ENCODE measurements around the gene C5orf47.

C5orf47 gene

DNA sequence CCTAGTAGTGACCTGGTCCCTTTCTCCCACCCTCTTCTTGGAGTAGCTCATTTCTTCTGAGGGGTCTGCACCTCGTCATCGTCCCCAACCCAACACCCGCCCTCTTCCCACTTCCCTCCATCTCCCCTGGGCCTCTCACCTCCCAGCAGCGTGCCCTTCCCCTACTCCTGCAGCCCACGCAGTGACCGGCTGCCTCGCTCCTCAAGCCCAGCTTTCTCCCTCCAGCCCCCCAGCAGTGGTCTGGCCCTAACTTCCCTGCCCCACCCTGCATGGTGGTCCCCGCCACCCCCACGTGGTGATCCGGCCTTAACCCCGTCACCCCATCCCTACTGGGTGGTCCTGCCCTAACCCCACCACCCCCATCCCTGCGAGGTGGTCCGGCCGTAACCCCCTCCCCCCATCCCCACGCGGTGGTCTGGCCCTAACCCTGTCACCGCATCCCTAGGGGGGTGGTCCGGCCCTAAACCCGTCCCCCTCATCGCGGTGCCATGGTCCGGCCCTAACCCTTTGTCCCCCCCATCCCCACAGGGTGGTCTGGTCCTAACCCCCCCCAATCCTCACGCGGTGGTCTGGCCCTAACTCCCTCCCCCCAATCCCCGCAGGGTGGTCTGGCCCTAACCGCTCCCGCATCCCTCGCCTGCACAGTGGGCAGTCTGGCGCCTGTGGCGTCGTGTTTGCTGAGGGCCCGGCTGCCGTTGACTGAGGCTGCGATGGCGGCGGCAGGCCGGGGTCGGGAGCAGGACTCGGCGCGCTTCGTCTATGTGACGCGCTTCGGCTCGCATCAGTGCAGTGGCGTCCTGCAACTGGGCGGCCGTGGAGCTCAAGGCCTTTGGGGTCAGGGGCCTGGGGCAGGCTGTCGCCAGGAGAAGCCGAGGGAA is at the start of gene C5orf47:
Gene C5orf47 (plus strand): TSS at position 617 of the 878 bp plus-strand sequence. CDS start 94 bp downstream, at position 711.
- DNase-seq = no peak

- no peak for DNase-seq
These were observed 48.7 kb upstream of the C5orf47 start for GRCh38 chr5:173940269-173940668.

- no peak for DNase-seq
These were observed 47.9 kb upstream of the C5orf47 start for GRCh38 chr5:173941102-173941501.

- DNase-seq = no peak
These were observed 47.1 kb upstream of the C5orf47 start for GRCh38 chr5:173941758-173942401.

DNA sequence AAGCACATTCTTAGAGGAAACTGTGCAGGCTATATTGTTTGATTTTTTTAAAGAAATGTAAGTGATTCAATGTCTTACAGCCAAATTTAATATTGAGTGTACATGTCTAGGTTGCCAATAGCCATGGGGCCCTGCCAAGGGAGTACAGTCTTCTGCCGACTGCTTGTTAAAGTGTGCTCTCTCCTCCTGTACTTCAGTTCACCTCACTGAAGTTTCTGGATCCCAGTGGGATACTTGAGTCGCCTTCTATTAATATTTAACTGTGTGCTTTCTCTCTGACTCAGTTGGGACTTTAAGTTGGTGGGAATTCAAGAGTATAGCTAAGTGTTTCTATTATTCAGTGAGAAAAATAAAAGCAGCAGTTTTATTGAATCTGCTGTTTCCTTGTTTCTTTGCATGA is 44.5 kb upstream of the C5orf47 start:
- DNase-seq = no peak

- no peak for DNase-seq
These were observed 43.8 kb upstream of the C5orf47 start for GRCh38 chr5:173945160-173945559.

GRCh38 chr5:173946323-173946722 is 42.6 kb upstream of the C5orf47 start:
- no peak for DNase-seq

DNA sequence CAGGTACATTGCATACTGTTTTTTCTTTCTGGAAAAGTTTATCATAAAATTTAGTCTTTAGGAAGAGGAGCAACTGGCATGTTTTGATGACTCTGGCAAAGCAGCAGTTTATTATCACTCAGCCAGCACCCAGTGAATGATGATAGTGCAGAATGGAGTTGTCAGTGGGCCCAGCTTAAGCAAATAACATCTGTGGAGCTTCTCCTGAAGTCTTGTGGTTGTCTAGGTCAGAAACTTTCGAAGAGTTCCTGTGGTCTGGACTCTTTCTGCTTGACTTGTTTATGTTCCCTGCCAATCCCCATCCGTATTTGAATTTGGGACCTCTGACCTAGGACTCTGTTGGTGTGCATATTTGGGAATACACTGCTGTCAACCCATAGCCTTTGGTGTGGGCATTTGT is 38.1 kb upstream of the C5orf47 start:
- DNase-seq = no peak

GRCh38 chr5:173953528-173954090 is 35.4 kb upstream of the C5orf47 start:
- DNase-seq = no peak

DNA sequence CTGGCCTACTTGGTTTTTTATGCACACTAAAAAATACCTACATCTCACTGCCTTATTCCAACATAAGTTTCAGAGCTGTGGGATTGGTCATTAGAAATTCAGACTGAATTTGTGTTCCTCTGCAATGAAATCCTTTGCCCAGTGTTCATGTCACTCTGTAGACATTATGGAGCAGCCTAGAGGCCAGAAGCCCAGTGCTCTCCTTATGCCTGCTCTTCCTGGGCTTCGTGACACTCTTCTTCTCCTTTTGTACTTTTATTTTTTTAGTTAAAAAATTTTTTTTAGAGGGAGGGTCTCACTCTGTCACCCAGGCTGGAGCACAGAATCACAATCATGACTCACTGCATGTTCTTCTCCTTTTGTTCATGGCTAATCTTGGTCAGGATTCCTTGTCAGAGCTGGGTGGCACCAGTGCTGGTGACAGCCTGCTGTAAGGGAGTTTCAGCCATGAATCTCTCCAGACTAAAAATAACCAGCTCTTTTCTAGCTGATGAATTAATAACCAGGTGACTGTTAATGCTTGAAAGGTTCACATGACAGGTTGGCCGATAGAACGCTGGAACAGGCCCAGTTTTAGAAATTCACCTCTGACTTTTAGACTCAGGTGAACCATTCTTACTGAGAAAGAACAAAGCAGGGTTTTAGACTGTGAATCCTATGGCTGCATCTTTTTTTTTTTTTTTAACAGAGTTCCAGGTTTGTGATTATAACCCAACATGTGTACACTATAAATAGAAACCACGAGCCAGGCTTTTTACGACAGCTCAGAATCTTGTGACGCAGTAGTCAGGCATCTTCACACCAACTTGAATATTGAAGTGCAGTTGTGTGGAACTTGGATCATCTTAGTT is 34.1 kb upstream of the C5orf47 start:
- no peak for DNase-seq

- no peak for DNase-seq
These were observed 28.0 kb upstream of the C5orf47 start for GRCh38 chr5:173960986-173961385.

DNA sequence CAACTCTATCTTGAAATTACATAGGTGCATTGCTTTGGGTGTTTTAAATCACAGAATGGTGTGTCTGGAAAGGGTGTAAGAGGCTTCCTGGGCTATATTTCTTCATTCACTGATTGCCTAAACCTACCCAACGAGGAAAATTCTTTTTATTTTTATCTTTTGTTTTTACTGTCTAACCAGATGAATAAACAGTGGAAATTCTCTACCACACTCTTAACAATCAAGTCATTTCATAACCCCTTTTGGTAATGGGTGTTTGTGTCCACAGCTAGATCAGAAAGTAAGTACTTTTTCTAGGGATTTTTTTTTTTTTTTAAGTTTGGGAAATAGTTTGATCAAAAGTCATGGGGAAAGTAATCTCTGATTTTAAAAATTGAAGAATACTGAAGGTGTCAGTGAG is 27.6 kb upstream of the C5orf47 start:
- no peak for DNase-seq

DNA sequence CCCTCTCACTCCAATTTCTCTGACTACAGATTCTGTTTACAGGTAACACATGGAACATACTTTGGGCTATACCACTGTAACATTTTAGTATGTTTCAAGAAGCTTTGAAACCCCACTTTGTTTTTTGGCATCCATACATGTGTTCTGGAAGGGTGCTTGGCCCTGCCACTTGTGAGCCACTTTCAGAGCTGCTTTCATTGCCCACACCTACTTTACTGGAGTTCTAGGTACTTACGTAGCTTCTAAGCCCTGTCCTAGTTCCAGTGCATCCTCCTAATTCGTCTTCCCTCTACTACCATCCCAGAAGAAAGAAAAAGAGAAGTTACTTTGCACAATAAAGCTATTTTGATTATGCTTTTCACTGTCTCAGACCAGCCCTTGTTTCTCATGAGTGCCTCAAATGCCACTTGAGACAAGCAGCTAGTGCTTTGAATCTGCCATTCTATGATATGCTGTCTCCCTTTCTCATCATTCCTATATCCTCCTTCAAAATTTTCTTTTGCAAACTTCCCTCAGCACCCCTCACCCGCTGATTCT is 26.5 kb upstream of the C5orf47 start:
- DNase-seq = no peak

DNA sequence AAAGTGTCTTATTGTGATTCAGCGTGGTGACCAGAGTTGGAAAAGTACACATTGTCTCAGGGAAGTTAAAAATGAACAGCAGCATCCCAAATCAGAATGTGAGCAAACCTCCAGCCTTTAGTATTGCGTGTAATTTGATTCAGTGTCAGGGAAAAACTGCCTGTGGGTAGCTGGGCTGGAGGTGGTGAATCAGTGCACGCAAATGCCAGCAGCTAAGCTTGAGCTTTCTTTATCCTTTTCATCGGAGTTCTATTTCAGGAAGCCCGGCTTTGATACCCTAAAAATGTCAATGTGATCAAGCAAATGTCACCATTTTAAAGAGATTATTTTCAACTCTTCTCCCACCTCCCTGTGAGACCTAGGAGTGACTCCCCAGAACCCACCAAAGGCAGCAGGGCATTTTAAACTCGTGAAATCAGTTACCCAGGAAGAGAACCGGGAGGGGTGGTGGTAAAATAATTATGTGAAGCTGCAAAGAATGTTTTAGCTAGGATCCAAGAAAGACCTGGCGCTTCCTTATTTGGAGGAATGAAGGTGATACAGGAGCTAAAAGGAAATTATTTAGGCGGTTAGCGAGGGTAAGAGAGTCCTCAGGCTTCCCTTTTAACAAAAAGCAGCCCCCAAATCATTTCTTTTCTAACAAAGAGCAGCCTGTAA is 25.7 kb upstream of the C5orf47 start:
- DNase-seq = no peak

GRCh38 chr5:173963867-173964441 is 25.0 kb upstream of the C5orf47 start:
- no peak for DNase-seq

DNA sequence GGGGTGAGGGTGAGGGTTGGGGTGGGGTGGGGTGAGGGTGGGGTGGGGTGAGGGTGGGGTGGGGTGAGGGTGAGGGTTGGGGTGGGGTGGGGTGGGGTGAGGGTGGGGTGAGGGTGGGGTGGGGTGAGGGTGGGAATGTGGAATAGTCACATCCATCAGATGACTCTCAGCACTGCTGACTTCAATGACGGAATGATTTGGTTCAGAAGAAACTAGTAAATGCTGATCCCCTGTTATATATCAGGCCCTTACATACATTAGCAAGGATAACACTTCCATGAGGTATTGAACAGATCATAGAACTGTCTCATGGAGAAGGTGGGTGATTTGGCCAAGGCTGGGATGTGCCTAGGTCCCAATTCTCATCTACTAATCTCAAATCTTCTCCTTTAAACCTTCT is 24.5 kb upstream of the C5orf47 start:
- DNase-seq = no peak

GRCh38 chr5:173967241-173967640 is 21.7 kb upstream of the C5orf47 start:
- DNase-seq = no peak

GRCh38 chr5:173968154-173968797 is 20.7 kb upstream of the C5orf47 start:
- DNase-seq = no peak

- no peak for DNase-seq
These were observed 19.6 kb upstream of the C5orf47 start for GRCh38 chr5:173969167-173970049.
